ENCODE measurements around the gene GRAMD2A.

- no peak for TF ChIP-seq CTCF (IDR thresholded peaks at IDR 0.05; ENCODE audit: insufficient read depth, low read length, poor library complexity, severe bottlenecking)
- no peak for TF ChIP-seq EZH2phosphoT487 (conservative IDR thresholded peaks at IDR 0.05; ENCODE audit: low read length)
Observed at GRCh38 chr15:72113347-72114031, 84.1 kb downstream of the GRAMD2A start.

All from SU-DHL-6 (cell line).